AG09319 (cell line): ENCODE data around the gene ZNF496.
"Not testable (repeated sequence)": the region's sequence is repeated elsewhere in the genome, so short reads cannot be mapped to it uniquely, and the experiment has no call there.

ENCODE experiments used
- DNase-seq: peaks from one replicate; pipeline ENCODE4 v3.0.0-alpha.2; 2010; ENCODE audit warnings: low read depth; ENCODE audit errors: extremely low read depth
- TF ChIP-seq, protein P1 (sequence below): IDR thresholded peaks from 2 replicates; pipeline ENCODE4 v1.5.1; 2011; ENCODE audit warnings: low read depth, mild to moderate bottlenecking, inconsistent platforms, low read length, moderate library complexity

Gene ZNF496

DNA sequence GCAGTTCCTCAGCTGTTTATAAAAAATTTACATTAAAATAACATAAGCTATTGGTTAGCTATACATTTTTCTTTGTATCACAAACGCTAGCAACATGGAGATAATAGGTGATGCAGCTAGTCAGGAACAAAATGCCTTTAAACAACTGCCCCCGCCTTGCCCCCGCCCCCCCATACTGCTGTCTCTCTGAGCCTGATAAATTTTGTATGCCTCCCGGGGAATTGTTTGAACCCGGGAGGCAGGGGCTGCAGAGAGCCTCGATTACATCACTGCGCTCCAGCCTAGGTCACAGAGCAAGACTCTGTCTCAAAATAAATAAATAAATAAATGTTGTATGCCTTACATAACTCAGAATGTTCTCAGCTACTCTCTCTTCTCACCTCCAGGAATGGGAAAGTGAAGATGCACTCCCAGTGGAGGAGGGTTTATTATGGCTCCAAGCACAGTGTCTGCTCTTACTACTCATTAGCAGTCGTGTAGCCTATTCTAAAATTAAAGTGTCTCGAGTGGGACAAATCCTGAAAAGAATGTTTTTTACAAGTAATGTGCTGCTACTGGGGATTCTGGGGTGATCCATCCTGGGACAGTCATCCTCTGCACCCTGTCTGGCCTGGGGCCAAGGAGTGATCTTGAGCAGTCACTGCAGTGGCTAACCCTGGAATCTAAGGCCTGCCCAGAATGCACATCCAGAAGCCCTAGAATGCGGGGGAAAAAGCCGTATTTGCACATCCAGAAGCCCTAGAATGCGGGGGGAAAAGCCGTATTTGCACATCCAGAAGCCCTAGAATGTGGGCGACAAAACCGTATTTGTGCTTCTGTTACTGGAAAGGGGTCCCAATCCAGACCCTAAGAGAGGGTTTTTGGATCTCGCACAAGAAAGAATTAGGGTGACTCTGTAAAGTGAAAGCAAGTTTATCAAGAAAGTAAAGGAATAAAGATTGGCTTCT, 39.4 kb upstream of the ZNF496 start:
- TF ChIP-seq, protein P1, sequence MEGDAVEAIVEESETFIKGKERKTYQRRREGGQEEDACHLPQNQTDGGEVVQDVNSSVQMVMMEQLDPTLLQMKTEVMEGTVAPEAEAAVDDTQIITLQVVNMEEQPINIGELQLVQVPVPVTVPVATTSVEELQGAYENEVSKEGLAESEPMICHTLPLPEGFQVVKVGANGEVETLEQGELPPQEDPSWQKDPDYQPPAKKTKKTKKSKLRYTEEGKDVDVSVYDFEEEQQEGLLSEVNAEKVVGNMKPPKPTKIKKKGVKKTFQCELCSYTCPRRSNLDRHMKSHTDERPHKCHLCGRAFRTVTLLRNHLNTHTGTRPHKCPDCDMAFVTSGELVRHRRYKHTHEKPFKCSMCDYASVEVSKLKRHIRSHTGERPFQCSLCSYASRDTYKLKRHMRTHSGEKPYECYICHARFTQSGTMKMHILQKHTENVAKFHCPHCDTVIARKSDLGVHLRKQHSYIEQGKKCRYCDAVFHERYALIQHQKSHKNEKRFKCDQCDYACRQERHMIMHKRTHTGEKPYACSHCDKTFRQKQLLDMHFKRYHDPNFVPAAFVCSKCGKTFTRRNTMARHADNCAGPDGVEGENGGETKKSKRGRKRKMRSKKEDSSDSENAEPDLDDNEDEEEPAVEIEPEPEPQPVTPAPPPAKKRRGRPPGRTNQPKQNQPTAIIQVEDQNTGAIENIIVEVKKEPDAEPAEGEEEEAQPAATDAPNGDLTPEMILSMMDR: no peak
- no peak for DNase-seq

- DNase-seq: no peak
Measured at GRCh38 chr1:247368490-247369145, 37.0 kb upstream of the ZNF496 start.

GRCh38 chr1:247367786-247368422, 36.2 kb upstream of the ZNF496 start:
- TF ChIP-seq, protein P1: no peak
- DNase-seq: no peak

More at GRCh38 chr1:247368490-247369145, 37.0 kb upstream of the ZNF496 start:
- TF ChIP-seq, protein P1: no peak

DNA sequence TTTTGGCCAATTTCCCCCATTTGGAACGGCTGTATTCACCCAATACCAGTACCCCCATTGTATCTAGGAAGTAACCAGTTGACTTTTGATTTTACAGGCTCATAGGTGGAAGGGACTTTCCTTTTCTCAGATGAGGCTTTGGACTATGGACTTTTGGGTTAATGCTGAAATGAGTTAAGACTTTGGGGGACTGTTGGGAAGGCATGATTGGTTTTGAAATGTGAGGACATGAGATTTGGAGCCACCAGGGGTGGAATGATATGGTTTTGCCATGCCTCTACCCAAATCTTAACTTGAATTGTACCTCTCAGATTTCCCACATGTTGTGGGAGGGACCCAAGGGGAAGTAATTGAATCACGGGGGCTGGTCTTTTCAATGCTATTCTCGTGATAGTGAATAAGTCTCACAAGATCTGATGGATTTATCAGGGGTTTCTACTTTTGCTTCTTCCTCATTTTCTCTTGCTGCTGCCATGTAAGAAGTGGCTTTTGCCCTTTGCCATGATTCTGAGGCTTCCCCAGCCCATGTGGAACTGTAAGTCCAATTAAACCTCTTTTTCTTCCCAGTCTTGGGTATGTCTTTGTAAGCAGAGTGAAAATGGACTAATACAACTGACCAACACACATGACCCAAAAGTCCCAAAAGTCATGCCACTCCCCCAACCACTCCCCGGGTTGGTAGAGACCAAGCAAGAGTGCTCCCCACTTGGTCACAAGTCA, 35.4 kb upstream of the ZNF496 start:
- DNase-seq: no peak
- TF ChIP-seq, protein P1: no peak

DNA sequence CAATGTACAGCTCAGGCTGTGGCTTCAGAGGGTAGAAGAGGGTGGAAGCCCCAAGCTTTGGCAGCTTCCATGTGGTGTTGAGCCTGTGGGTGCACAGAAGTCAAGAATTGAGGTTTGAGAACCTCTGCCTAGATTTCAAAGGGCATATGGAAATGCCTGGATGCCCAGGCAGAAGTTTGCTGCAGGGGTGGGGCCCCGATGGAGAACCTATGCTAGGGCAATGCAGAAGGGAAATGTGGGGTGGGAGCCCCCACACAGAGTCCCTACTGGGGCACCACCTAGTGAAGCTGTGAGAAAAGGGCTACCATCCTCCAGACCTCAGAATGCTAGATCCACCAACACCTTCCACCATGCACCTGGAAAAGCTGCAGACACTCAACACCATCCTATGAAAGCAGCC, 34.7 kb upstream of the ZNF496 start:
- DNase-seq: not testable (repeated sequence)

- DNase-seq: no peak
- TF ChIP-seq, protein P1: no peak
Measured at GRCh38 chr1:247365023-247365422, 33.4 kb upstream of the ZNF496 start.

DNA sequence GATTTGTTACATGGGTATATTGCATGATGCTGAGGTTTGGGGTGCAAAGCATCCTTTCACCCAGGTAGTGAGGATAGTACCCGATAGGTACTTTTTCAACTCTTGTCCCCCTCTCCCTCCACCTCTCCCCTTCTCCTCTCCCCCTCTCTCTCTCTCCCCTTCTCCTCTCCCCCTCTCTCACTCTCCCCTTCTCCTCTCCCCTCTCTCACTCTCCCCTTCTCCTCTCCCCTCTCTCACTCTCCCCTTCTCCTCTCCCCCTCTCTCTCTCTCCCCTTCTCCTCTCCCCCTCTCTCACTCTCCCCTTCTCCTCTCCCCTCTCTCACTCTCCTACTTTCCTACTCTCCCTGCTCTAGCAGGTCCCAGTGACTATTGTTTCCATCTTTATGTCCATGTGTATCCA, 31.3 kb upstream of the ZNF496 start:
- not testable (repeated sequence) for DNase-seq

DNA sequence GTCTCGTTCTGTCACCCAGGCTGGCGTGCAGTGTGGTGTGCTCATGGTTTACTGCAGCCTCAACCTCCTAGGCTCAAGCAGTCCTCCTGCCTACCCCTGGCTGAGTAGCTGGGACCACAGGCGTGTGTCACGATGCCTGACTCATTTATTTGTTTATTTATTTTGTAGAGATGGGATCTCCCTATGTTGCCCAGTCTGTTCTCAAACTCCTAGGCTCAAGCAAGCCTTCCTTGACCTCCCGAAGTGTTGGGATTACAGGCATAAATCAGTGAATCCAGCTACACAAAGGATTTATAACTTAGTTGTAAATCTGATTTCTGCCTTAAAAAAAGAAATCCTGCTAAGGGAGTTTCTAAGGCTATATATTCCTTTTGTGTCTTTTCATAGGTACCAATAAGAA, 30.5 kb upstream of the ZNF496 start:
- TF ChIP-seq, protein P1: no peak
- DNase-seq: no peak
